Thoracic aorta (tissue), 2 donors: ENCODE measurements around the gene NSMF. TPM values are rescaled to one million over a fixed set of nuclear protein-coding genes. Genes with fewer than 3 reads are reported as not detected.

Source experiments
- ATAC-seq: fragments of 150-250 bp; one replicate; pipeline ENCODE4 v1.8.0; 2017; ENCODE audit warnings: low read depth; ENCODE audit not compliant: insufficient number of reproducible peaks, low FRiP score
- DNase-seq: peaks from one replicate; pipeline ENCODE4 v3.0.0-alpha.2; 2020; ENCODE audit warnings: low spot score
- H3K27ac ChIP-seq, 2 donors: fragments of 200-600 bp; sonication (generic); 1 replicate in 1 of 2; 2 replicates in 1 of 2; pipeline ENCODE4 v1.5.1; 2016; ENCODE audit warnings: mild to moderate bottlenecking in 2 of 2, moderate library complexity in 2 of 2
- H3K27me3 ChIP-seq: fragments of 200-600 bp; sonication (generic); replicated peaks from 2 replicates; pipeline ENCODE4 v1.6.0; 2016; ENCODE audit warnings: mild to moderate bottlenecking; ENCODE audit not compliant: insufficient read depth
- H3K36me3 ChIP-seq: fragments of 200-600 bp; sonication (generic); one replicate; pipeline ENCODE4 v1.5.1; 2016
- H3K4me1 ChIP-seq, 2 donors: fragments of 200-600 bp; sonication (generic); 1 replicate in 1 of 2; 2 replicates in 1 of 2; pipeline versions ENCODE4 v1.5.1 to v1.6.0; 2016; ENCODE audit warnings: low read depth in 2 of 2, mild to moderate bottlenecking in 1 of 2; ENCODE audit not compliant: control insufficient read depth in 1 of 2
- H3K4me3 ChIP-seq: fragments of 200-600 bp; sonication (generic); 2 replicates; pipeline ENCODE4 v1.5.1; 2016; ENCODE audit warnings: mild to moderate bottlenecking
- H3K9me3 ChIP-seq: fragments of 200-600 bp; sonication (generic); 2 replicates; pipeline ENCODE4 v1.5.1; 2016
- CTCF ChIP-seq: fragments of 200-600 bp; sonication (generic); IDR thresholded peaks from one replicate; pipeline ENCODE4 v1.5.1; 2019; ENCODE audit warnings: antibody characterized with exemption
- total RNA-seq, 2 donors: library from RNA; depleted of rRNA; stranded (reverse); fragments of >200 nt; gene quantifications; one replicate each; pipeline versions ENCODE4 v1.1.0 to v1.2.3, GENCODE V29; 2016

The NSMF gene
- total RNA-seq, 2 donors from 2014 or later = 168 to 251 TPM

- TF ChIP-seq CTCF = no peak
- H3K9me3 ChIP-seq = no peaks in the 10 kb centered on the region
- no peak overlapping the region for H3K27ac ChIP-seq
- DNase-seq (no peak), ATAC-seq (no peak)
- no peaks in the 10 kb centered on the region for H3K27me3 ChIP-seq
- no peaks in the 10 kb centered on the region for H3K36me3 ChIP-seq
- no peak overlapping the region for H3K4me3 ChIP-seq
- H3K4me1 ChIP-seq = peaks cover 6 to 11% of the 10 kb centered on the region in 2 donors
These were observed 25.6 kb upstream of the NSMF start for GRCh38 chr9:137484551-137485315.

- DNase-seq (no peak), ATAC-seq (peak; percentile 44)
- Histone ChIP-seq H3K4me3 (no peak overlapping the region), H3K36me3 (no peaks in the 10 kb centered on the region), H3K27me3 (no peaks in the 10 kb centered on the region), H3K9me3 (no peaks in the 10 kb centered on the region), H3K4me1 (peaks cover 6 to 11% of the 10 kb centered on the region in 2 donors), H3K27ac (peak overlapping the region; percentile 11 to 45)
- no peak for TF ChIP-seq CTCF
These were observed 23.1 kb upstream of the NSMF start for GRCh38 chr9:137482094-137482781.

GRCh38 chr9:137480686-137481683 is 21.9 kb upstream of the NSMF start:
- DNase-seq (no peak), ATAC-seq (no peak)
- H3K4me1 ChIP-seq = peaks cover 6 to 11% of the 10 kb centered on the region in 2 donors
- H3K27ac ChIP-seq = no peak overlapping the region
- no peaks in the 10 kb centered on the region for H3K27me3 ChIP-seq
- peaks cover under 1% of the 10 kb centered on the region for H3K9me3 ChIP-seq
- TF ChIP-seq CTCF = no peak
- H3K36me3 ChIP-seq = no peaks in the 10 kb centered on the region
- no peak overlapping the region for H3K4me3 ChIP-seq

GRCh38 chr9:137479892-137480685 is 21.0 kb upstream of the NSMF start:
- Histone ChIP-seq H3K9me3 (peaks cover 9% of the 10 kb centered on the region), H3K36me3 (no peaks in the 10 kb centered on the region), H3K27me3 (no peaks in the 10 kb centered on the region), H3K4me1 (peaks cover 6 to 11% of the 10 kb centered on the region in 2 donors), H3K4me3 (no peak overlapping the region), H3K27ac (no peak overlapping the region)
- ATAC-seq = no peak
- TF ChIP-seq CTCF = no peak
- no peak for DNase-seq
